Neural cell (in vitro differentiated cells): ENCODE results near the gene RBP5. TPM values are rescaled to one million over a fixed set of nuclear protein-coding genes. Genes with fewer than 3 reads are reported as not detected.

ENCODE experiments used
- H2AFZ ChIP-seq: fragments of 200-600, 300-800 bp; sonication (generic), shearing (Covaris generic); 2 replicates; pipeline ENCODE4 v1.6.0; 2014; ENCODE audit warnings: low read depth, mild to moderate bottlenecking, antibody characterized with exemption, low read length, moderate library complexity
- H3F3A ChIP-seq: fragments of 200-600 bp; shearing (Covaris generic); 2 replicates; pipeline ENCODE4 v1.6.1; 2016; ENCODE audit warnings: mild to moderate bottlenecking, moderate library complexity, mixed read lengths, antibody characterized with exemption, low read length; ENCODE audit not compliant: insufficient read depth, poor library complexity, severe bottlenecking
- H3K27ac ChIP-seq: fragments of 200-600, 300-800 bp; sonication (generic), shearing (Covaris generic); 2 replicates; pipeline ENCODE4 v1.5.1; 2014; ENCODE audit warnings: mild to moderate bottlenecking, low read length, moderate library complexity
- H3K27me3 ChIP-seq: fragments of 300-800, 200-600 bp; sonication (generic), shearing (Covaris generic); 2 replicates; pipeline ENCODE4 v1.6.0; 2014; ENCODE audit warnings: mild to moderate bottlenecking, low read depth, low read length, moderate library complexity; ENCODE audit not compliant: insufficient read depth
- H3K36me3 ChIP-seq: fragments of 300-800, 200-600 bp; sonication (generic), shearing (Covaris generic); 2 replicates; pipeline ENCODE4 v1.5.1; 2014; ENCODE audit warnings: mild to moderate bottlenecking, antibody characterized with exemption, low read length, moderate library complexity; ENCODE audit not compliant: insufficient read depth
- H3K4me2 ChIP-seq: fragments of 300-800, 200-600 bp; sonication (generic), shearing (Covaris generic); 2 replicates; pipeline ENCODE4 v1.6.0; 2014; ENCODE audit warnings: mild to moderate bottlenecking, low read length
- H3K4me3 ChIP-seq: fragments of 300-800, 200-600 bp; sonication (generic), shearing (Covaris generic); 2 replicates; pipeline ENCODE4 v1.5.1; 2014; ENCODE audit warnings: mild to moderate bottlenecking, low read length, moderate library complexity
- H3K79me2 ChIP-seq: fragments of 200-600 bp; shearing (Covaris generic); replicated peaks from 2 replicates; pipeline ENCODE4 v1.6.0; 2014; ENCODE audit warnings: mild to moderate bottlenecking, low read length, moderate library complexity; ENCODE audit not compliant: insufficient read depth
- H3K9ac ChIP-seq: fragments of 300-800, 200-600 bp; sonication (generic), shearing (Covaris generic); 2 replicates; pipeline ENCODE4 v1.6.1; 2016; ENCODE audit warnings: mild to moderate bottlenecking, low read length, mixed read lengths
- H3K9me2 ChIP-seq: fragments of 200-600 bp; shearing (Covaris generic); 2 replicates; pipeline ENCODE4 v1.6.1; 2016; ENCODE audit warnings: mild to moderate bottlenecking, low read length, mixed read lengths; ENCODE audit not compliant: insufficient read depth
- H3K9me3 ChIP-seq: fragments of 200-600, 300-800 bp; sonication (generic), shearing (Covaris generic); 2 replicates; pipeline ENCODE4 v1.6.1; 2016; ENCODE audit warnings: mild to moderate bottlenecking, mixed run types, low read length, moderate library complexity, mixed read lengths
- H4K20me1 ChIP-seq: fragments of 200-600 bp; shearing (Covaris generic); 2 replicates; pipeline ENCODE4 v1.6.1; 2016; ENCODE audit warnings: mild to moderate bottlenecking, mixed run types; ENCODE audit not compliant: insufficient read depth
- CTCF ChIP-seq: fragments of 450-650 bp; IDR thresholded peaks from 2 replicates; pipeline ENCODE4 v1.5.1; 2014; ENCODE audit warnings: antibody characterized with exemption, mild to moderate bottlenecking, moderate library complexity; ENCODE audit not compliant: poor library complexity, severe bottlenecking
- EP300 ChIP-seq: fragments of 450-650 bp; conservative IDR thresholded peaks from 2 replicates; pipeline ENCODE4 v1.6.1; 2014; ENCODE audit warnings: antibody characterized with exemption, mild to moderate bottlenecking, moderate library complexity; ENCODE audit not compliant: poor library complexity, severe bottlenecking
- EZH2 ChIP-seq: fragments of 200-600, 300-800 bp; shearing (Covaris generic), sonication (generic); IDR thresholded peaks from 2 replicates; pipeline ENCODE4 v1.6.1; 2014; ENCODE audit warnings: antibody characterized with exemption, low read length, borderline replicate concordance, mild to moderate bottlenecking; ENCODE audit not compliant: insufficient read depth, poor library complexity, severe bottlenecking
- MXI1 ChIP-seq: fragments of 450-650 bp; conservative IDR thresholded peaks from 2 replicates; pipeline ENCODE4 v1.6.1; 2014; ENCODE audit warnings: antibody characterized with exemption, mild to moderate bottlenecking; ENCODE audit not compliant: poor library complexity, severe bottlenecking
- POLR2AphosphoS5 ChIP-seq: IDR thresholded peaks from 2 replicates; pipeline ENCODE4 v1.6.1; 2012
- RAD21 ChIP-seq: fragments of 450-650 bp; conservative IDR thresholded peaks from 2 replicates; pipeline ENCODE4 v1.6.1; 2014; ENCODE audit warnings: antibody characterized with exemption, mild to moderate bottlenecking, moderate library complexity
- REST ChIP-seq: IDR thresholded peaks from 2 replicates; pipeline ENCODE4 v1.6.1; 2012; ENCODE audit warnings: borderline replicate concordance
- SMC3 ChIP-seq: fragments of 450-650 bp; conservative IDR thresholded peaks from 2 replicates; pipeline ENCODE4 v1.6.1; 2014; ENCODE audit warnings: antibody characterized with exemption, mild to moderate bottlenecking, moderate library complexity; ENCODE audit not compliant: poor library complexity
- TAF1 ChIP-seq: IDR thresholded peaks from 2 replicates; pipeline ENCODE4 v1.6.1; 2012; ENCODE audit warnings: low read depth
- polyA minus RNA-seq: library from RNA; depleted of rRNA, polyadenylated mRNA; stranded (reverse); fragments of >200 nt; gene quantifications from 2 replicates; pipeline ENCODE4 v1.2.3, GENCODE V29; 2014
- polyA plus RNA-seq: library from polyadenylated mRNA; depleted of rRNA; stranded (reverse); fragments of >200 nt; gene quantifications from 2 replicates; pipeline ENCODE4 v1.2.3, GENCODE V29; 2014

The RBP5 gene, protein sequence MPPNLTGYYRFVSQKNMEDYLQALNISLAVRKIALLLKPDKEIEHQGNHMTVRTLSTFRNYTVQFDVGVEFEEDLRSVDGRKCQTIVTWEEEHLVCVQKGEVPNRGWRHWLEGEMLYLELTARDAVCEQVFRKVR
- 1.9 TPM in 1 of 2 replicates, not detected in the other for polyA plus RNA-seq
- not detected in 2 replicates for polyA minus RNA-seq

GRCh38 chr12:7128681-7129286 lies at the start of gene RBP5:
RBP5 (minus strand) TSS chr12:7128889; CDS start chr12:7128775, 114 bp downstream.
- H3K9me2 ChIP-seq, result no peaks in the 10 kb centered on the region
- H3K27ac ChIP-seq, result peak within 1 kb of the TSS; percentile 89
- H2AFZ ChIP-seq, result peak within 1 kb of the TSS; percentile 95
- TF ChIP-seq CTCF, result no peak
- no peak for TF ChIP-seq MXI1
- no peak for TF ChIP-seq REST
- TF ChIP-seq TAF1, result no peak
- no peak for TF ChIP-seq RAD21
- no peak for TF ChIP-seq EP300
- TF ChIP-seq EZH2, result no peak
- TF ChIP-seq POLR2AphosphoS5, result no peak
- TF ChIP-seq SMC3, result no peak
- H3K4me2 ChIP-seq, result peak within 1 kb of the TSS; percentile 52
- peaks cover 14% of the 10 kb centered on the region for H3K79me2 ChIP-seq
- peak within 1 kb of the TSS; percentile 97 for H3K9ac ChIP-seq
- H3K27me3 ChIP-seq, result peaks cover 5% of the 10 kb centered on the region
- H4K20me1 ChIP-seq, result no peaks in the 10 kb centered on the region
- no peaks in the 10 kb centered on the region for H3K9me3 ChIP-seq
- H3K36me3 ChIP-seq, result no peaks in the 10 kb centered on the region
- peak within 1 kb of the TSS; percentile 85 for H3K4me3 ChIP-seq
- H3F3A ChIP-seq, result no peaks in the 10 kb centered on the region

- H3K9me3 ChIP-seq, result no peaks in the 10 kb centered on the region
- no peak overlapping the region for H3K4me3 ChIP-seq
- no peaks in the 10 kb centered on the region for H4K20me1 ChIP-seq
- TF ChIP-seq RAD21 (no peak), CTCF (no peak), EZH2 (no peak)
- no peaks in the 10 kb centered on the region for H3K27me3 ChIP-seq
- no peaks in the 10 kb centered on the region for H3K79me2 ChIP-seq
- no peak overlapping the region for H2AFZ ChIP-seq
- no peak overlapping the region for H3K4me2 ChIP-seq
- H3K9ac ChIP-seq, result no peak overlapping the region
- H3K36me3 ChIP-seq, result no peaks in the 10 kb centered on the region
- no peaks in the 10 kb centered on the region for H3K9me2 ChIP-seq
- no peaks in the 10 kb centered on the region for H3F3A ChIP-seq
- H3K27ac ChIP-seq, result no peak overlapping the region
Measured at GRCh38 chr12:7178481-7178880, 49.8 kb upstream of the RBP5 start.
